Activated CD4-positive, alpha-beta memory T cell treated with anti-CD3 and anti-CD28 coated beads for 36 hours (primary cell): Measurements from ENCODE around the gene TP73. TPM values are rescaled to one million over a fixed set of nuclear protein-coding genes. Genes with fewer than 3 reads are reported as not detected.

Experiments used
- total RNA-seq, 2 experiments: library from RNA; stranded (reverse); gene quantifications; one replicate each; pipeline ENCODE4 v1.2.3, GENCODE V29; 2021

TP73 gene
- total RNA-seq, 2 experiments from 2014 or later, result 0.62 to 0.65 TPM

Other genes with a start within 250 kb of the TP73 start
- under 1 TPM; 0.17 to 0.24 TPM for gene ARHGEF16, start 197.9 kb upstream of the TP73 start, total RNA-seq
- gene MEGF6, start 41.0 kb upstream of the TP73 start, total RNA-seq, result 1 to 10 TPM; 6.8 to 9.8 TPM
- gene TPRG1L, start 27.5 kb upstream of the TP73 start, total RNA-seq, result 10 to 100 TPM in 1 of 2 experiments, 1 to 10 TPM in 1; 9.2 to 10.4 TPM
- gene WRAP73, start 2.4 kb upstream of the TP73 start, total RNA-seq, result 10 to 100 TPM; 34.5 to 34.6 TPM
- gene CCDC27, start 99.9 kb downstream of the TP73 start, total RNA-seq, result not detected
- 1 to 10 TPM; 2.5 to 2.9 TPM for gene SMIM1, start 120.2 kb downstream of the TP73 start, total RNA-seq
- gene LRRC47, start 144.0 kb downstream of the TP73 start, total RNA-seq, result 10 to 100 TPM; 26.1 to 29.2 TPM
- gene CEP104, start 204.7 kb downstream of the TP73 start, total RNA-seq, result 10 to 100 TPM; 29.0 to 32.8 TPM
- 1 to 10 TPM; 7.5 to 8.3 TPM for gene DFFB, start 205.0 kb downstream of the TP73 start, total RNA-seq
- gene C1orf174, start 247.8 kb downstream of the TP73 start, total RNA-seq, result 10 to 100 TPM; 32.8 to 33.5 TPM